ENCODE measurements around the gene S100A7A. TPM values are rescaled to one million over a fixed set of nuclear protein-coding genes. Genes with fewer than 3 reads are reported as not detected.

Gene S100A7A
- total and polyA plus RNA-seq, 2 of the 8 experiments (the other 6 are each of a cell fraction or from before 2014, with no cell fraction given): not detected

DNA sequence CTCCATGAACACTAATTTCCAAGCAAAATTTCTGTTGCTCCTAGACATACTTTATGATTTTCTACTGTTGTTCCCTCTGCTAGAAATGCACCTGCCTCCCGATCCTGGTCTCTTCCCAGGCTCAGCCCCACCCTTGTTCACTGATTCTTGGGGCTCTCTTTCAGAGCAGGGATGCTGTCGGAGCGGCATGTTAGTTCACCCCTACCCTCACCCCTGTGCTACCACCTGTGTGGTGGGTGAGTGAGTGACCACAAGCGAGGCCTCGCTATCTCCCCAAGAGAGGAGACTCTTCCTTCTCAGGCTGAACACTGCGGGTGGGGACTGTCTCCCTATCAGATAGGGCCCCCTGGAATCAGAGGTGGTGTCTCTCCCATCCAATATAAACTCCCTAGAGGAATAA lies 20.5 kb upstream of the S100A7A start:
- H3K18ac ChIP-seq (ENCODE audit: extremely low read depth, low read length): no peak overlapping the region
- CTCF ChIA-PET (ENCODE audit: partially characterized antibody): interaction anchor here (0.6 to 6.4 kb wide), 8 partner anchors 8 to 137 kb away, joined by 3 to 63 read pairs (median 6); partner anchors contain the start of gene S100A9

More for the DNA sequence above, 20.5 kb upstream of the S100A7A start:
- no peak overlapping the region for H3K23ac ChIP-seq (ENCODE audit: insufficient read length)
- H3K56ac ChIP-seq (replicated peaks; ENCODE audit: insufficient read length, low read depth, low read length): no peak overlapping the region
- H3K4me1 ChIP-seq (replicated peaks in 1 of 4; ENCODE audit: control insufficient read depth in 3 of 4, insufficient read depth in 4 of 4, low read length in 3 of 4): no peaks in the 10 kb centered on the region
- H3K27ac ChIP-seq (ENCODE audit: low read depth, low read length): no peak overlapping the region
- no peaks in the 10 kb centered on the region for H3K36me3 ChIP-seq (ENCODE audit: control insufficient read depth in 2 of 4, insufficient read depth in 4 of 4, low read length in 3 of 4)
- no peak overlapping the region for H4K8ac ChIP-seq (ENCODE audit: extremely low read depth, insufficient read depth, low read length)
- no peaks in the 10 kb centered on the region for H3K27me3 ChIP-seq (replicated peaks in 1 of 4; ENCODE audit: control insufficient read depth in 3 of 4, extremely low read depth in 1 of 4, insufficient read depth in 3 of 4, low read length in 3 of 4)
- WGBS, 2 experiments (ENCODE audit: extremely low coverage in 1 of 2, insufficient coverage in 1 of 2, insufficient read length in 1 of 2, insufficient replicate concordance in 2 of 2, low coverage in 1 of 2, low lambda C conversion rate in 2 of 2, missing lambda C conversion rate in 1 of 2): 80% methylated on average over 6 of the region's 6 CpGs; no CpG with 5 or more reads in 1 of the 2 experiments
- no peak overlapping the region for H2BK15ac ChIP-seq (ENCODE audit: low read length)
- no peak overlapping the region for H3K4me3 ChIP-seq (ENCODE audit: extremely low read depth in 1 of 4, insufficient read depth in 2 of 4, low read depth in 3 of 4, low read length in 4 of 4)
- no peak overlapping the region for H2AK5ac ChIP-seq (ENCODE audit: low read depth, low read length)
- FAIRE-seq (no peak), DNase-seq (ENCODE audit: low read depth in 1 of 2, low spot score in 2 of 2) (peak in 1 of 2 experiments; percentile 33)
- H2BK120ac ChIP-seq (replicated peaks; ENCODE audit: low read depth, low read length): no peak overlapping the region
- no peak overlapping the region for H4K5ac ChIP-seq (ENCODE audit: insufficient read length, low read depth, low read length)
- no peaks in the 10 kb centered on the region for H3K9me3 ChIP-seq (ENCODE audit: insufficient read depth in 2 of 2, low read depth in 1 of 2, low read length in 1 of 2)
- no peaks in the 10 kb centered on the region for H4K20me1 ChIP-seq (replicated peaks in 1 of 2; ENCODE audit: control insufficient read depth in 1 of 2, insufficient read depth in 2 of 2, low read length in 2 of 2)
- no peak overlapping the region for H3K4ac ChIP-seq (replicated peaks; ENCODE audit: insufficient read length, low read depth, low read length)
- POLR2A ChIA-PET (ENCODE audit: partially characterized antibody): interaction anchor here (1.1 kb wide), 1 partner anchor 86 kb away, joined by 3 read pairs; no protein-coding TSS in a partner anchor
- no peaks in the 10 kb centered on the region for H3K79me2 ChIP-seq (ENCODE audit: control insufficient read depth in 1 of 2, insufficient read depth in 2 of 2, low read length in 2 of 2)
- no peak overlapping the region for H4K91ac ChIP-seq (replicated peaks; ENCODE audit: insufficient read length, low read length)
- no peaks in the 10 kb centered on the region for H3K79me1 ChIP-seq (ENCODE audit: low read depth, low read length)
- H2BK5ac ChIP-seq (ENCODE audit: low read depth, low read length): no peak overlapping the region
- no peak overlapping the region for H3K9ac ChIP-seq (replicated peaks in 1 of 4; ENCODE audit: extremely low read depth in 1 of 4, low read depth in 3 of 4, low read length in 3 of 4)
- no peak overlapping the region for H2AFZ ChIP-seq (ENCODE audit: low read length)
- H3K14ac ChIP-seq (ENCODE audit: insufficient read length): no peak overlapping the region
- TF ChIP-seq PHF8 (conservative IDR thresholded peaks at IDR 0.05; ENCODE audit: low read depth, low read length): no peak
- no peak for TF ChIP-seq NRF1 (IDR thresholded peaks at IDR 0.05; ENCODE audit: low read depth, low read length)
- TF ChIP-seq SUZ12 (IDR thresholded peaks at IDR 0.05; ENCODE audit: low read length): no peak
- no peak for TF ChIP-seq KDM4A (IDR thresholded peaks at IDR 0.05; ENCODE audit: low read depth, low read length, severe bottlenecking)
- no peak for TF ChIP-seq TCF12 (IDR thresholded peaks at IDR 0.05; ENCODE audit: low read depth, low read length)
- no peak for TF ChIP-seq TAF1 (IDR thresholded peaks at IDR 0.05; ENCODE audit: low read depth, low read length)
- no peak for TF ChIP-seq RNF2 (IDR thresholded peaks at IDR 0.05; ENCODE audit: borderline replicate concordance, low read depth, low read length, missing control alignments, poor library complexity, severe bottlenecking)
- TF ChIP-seq POLR2AphosphoS5 (IDR thresholded peaks at IDR 0.05; ENCODE audit: low read depth, low read length): no peak
- no peaks in the 10 kb centered on the region for H3K23me2 ChIP-seq (ENCODE audit: low read depth, low read length)
- H3K4me2 ChIP-seq (ENCODE audit: insufficient read depth in 1 of 2, low read depth in 2 of 2, low read length in 2 of 2): no peak overlapping the region
- H2BK12ac ChIP-seq (ENCODE audit: low read depth, low read length): no peak overlapping the region
- no peak overlapping the region for H2BK20ac ChIP-seq (ENCODE audit: low read length)
